OCI-M1 (cell line): ENCODE data around the gene NUDT14.

Experiments
- DNase-seq: peaks from one replicate; lab custom pipeline; 2025; lab: John Stamatoyannopoulos, UW

The NUDT14 gene

DNA sequence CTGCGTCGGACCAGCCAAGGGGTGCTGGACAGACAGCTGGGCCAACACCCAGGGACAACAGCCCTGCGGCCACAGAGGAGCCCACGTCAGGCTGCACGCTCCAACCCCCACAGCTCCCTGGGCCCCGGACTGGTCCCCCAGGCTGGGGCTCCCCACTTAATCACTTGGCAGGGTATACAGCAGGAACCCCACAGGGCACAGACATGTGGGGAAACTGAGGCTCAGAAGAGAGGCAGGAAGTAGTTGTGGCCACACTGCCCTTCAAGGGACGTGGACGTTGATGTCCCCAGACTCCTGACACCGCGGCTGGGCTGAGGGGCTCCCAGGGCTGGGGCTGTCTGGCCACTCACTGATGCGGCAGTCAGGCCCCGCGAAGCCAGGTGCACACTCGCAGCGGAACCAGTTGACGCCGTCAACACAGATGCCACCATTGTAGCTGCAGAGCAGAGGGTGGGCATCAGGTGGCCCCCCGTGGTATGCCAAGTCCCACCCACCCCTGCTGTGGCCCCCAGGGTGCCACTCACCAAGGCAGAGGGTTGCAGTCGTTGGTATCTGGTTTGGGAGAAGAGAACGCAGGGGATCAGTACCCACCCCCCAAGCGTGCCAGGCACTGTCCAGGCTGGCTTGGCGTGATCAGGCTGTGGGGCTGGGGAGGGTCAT, 34.0 kb downstream of the NUDT14 start:
- no peak for DNase-seq

DNA sequence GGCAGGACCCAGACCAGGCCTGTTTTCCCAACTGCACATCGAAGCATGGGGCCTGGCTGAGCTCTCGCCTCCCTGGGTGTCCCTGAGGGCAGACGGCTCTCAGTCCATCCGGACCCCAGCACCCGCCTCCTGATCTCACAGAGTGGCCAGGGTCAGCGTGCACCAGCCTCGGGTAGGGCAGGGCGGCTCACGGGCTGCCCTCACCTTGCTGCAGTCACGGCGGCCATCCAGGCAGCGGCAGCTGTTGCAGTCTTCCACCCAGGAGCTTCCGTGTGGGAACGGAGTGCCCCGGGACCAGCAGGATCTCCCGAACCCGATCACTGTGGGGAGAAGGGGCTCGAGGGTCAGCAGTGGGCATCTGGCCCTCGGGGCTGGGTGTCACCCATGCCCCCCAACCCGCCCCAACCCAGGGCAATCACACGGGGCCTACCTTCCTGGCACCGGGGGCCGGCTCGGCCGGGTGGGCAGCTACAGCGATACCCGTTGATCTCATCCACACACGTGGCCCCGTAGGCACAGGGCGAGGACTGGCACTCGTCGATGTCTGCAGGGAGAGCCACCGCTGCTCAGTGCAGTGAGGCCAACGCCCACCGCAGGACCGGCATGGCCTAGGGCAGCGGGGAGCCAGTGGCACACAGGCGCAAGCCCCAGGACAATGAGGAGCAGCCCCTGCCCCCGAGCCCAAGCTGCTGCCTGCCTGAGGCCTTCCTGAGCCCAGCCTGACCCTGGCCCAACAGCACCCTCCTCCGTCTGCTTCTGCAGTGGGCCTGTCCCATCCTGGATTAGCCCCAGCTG, 34.7 kb downstream of the NUDT14 start:
- no peak for DNase-seq

GRCh38 chr14:105145381-105146180, 35.5 kb downstream of the NUDT14 start:
- no peak for DNase-seq

- DNase-seq: no peak
Observed at GRCh38 chr14:105144666-105145380, 36.3 kb downstream of the NUDT14 start.

DNA sequence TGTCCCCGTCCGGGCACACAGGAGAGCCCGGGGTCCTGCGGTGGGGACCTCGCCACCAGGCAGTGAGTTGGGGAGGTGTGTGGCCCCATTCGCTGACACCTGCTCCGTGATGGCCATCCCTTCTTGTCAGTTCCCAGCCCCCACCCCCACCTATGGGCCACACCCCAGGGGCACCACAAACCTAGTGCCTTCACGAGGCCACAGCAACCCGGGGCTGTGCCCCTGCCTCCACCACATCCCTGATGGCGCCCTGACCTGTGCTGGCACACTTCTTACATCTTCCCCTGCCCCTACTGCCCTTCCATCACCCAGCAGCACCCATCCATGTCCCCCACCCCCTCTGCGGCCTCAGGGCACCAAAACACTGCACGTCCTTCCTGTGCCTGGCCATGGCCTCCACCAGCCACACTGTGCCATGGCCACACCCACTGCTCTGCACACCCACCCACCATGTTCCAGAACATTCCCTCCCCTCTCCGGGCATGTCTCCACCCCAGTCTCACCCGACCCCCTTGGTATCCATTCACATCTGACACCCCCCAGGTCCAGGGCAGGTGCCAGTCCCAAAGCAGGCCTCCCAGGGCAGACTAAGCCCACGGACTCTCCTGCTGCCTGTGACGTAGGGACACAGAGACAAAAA, 37.0 kb downstream of the NUDT14 start:
- no peak for DNase-seq

DNA sequence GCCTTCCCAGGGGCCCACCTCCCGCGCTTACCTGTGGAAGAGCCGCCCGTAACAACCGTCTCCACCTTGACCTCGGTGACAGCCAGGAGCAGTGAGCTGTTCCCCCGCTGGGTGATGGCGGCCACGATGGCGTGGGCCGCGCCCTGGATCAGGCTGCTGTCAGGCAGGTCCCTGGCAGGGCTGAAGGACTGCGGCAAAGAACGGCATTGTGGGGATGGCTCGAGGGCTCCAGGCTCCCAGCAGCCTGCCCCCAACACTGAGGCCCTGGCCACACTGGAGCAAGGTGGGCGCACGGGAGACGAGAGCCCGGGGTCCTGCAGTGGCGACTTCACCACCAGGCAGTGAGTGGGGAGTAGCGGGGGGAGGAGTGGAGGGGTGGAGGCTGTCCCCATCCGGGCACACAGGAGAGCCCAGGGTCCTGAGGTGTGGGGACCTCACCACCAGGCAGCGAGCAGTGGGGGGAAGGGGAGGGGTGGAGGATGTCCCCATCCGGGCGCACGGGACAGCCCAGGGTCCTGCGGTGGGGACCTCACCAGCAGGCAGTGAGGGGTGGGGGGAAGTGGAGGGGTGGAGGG, 37.6 kb downstream of the NUDT14 start:
- DNase-seq: no peak

GRCh38 chr14:105142651-105143450, 38.3 kb downstream of the NUDT14 start:
- DNase-seq: no peak

DNA sequence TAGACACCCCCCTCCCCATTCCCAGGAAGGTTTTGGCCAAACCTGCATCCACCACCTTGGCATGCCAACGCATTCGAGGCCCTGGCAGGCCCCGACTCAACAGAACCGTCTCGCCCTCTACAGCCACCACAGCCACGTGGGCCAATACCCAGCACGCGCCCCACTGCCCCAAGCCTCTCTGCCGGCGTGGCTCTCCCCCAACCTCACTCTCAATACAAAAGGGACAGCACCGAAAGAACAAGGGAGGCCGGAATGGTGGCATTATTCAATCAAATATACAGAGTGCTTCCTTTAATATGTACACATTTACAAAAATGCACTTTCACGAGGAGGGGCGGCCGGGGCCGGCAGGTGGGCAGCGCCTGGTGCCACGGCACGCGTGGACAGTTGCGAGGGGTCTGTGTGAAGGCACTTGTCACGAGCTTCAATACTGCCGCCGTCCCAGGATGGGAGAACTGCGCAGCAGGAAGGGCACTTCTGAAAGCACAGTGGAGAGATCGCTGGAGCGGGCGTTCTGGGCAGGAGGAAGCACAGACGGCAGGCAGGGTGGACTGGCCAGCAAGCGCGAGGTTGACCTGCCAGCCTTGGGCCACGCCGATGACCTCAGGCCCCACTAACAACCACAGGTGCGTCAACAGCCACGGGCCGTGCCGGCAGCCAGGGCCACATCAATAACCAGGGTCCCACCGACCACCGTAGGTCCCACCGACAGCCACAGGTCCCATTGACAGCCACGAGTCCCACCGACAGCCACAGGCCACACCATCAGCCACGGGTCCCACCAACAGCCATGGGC, 39.4 kb downstream of the NUDT14 start:
- no peak for DNase-seq

- DNase-seq: no peak
Observed at GRCh38 chr14:105141026-105141425, 40.1 kb downstream of the NUDT14 start.

DNA sequence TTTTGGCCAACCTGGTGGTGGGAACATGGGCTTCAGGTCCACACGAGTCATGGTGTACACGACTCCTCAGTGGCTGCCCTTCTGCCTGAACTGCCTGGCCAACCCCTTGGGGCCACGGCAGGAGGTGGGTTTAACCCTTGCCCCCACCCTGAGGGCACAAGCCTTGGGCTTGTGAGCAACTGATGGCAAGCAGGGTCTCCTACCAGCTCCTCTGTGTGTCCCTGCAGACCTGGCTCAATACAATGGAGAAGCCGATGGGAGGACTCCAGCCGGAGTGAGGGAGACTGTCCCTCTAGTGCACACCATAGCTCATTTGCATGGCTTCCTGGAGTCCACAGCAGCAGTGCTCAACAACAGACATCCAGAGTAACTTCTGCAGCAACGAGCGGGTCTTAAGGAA, 40.5 kb downstream of the NUDT14 start:
- no peak for DNase-seq

- DNase-seq: no peak
Observed at GRCh38 chr14:105139831-105140239, 41.3 kb downstream of the NUDT14 start.

- DNase-seq: no peak
Observed at GRCh38 chr14:105139212-105139825, 41.8 kb downstream of the NUDT14 start.

DNA sequence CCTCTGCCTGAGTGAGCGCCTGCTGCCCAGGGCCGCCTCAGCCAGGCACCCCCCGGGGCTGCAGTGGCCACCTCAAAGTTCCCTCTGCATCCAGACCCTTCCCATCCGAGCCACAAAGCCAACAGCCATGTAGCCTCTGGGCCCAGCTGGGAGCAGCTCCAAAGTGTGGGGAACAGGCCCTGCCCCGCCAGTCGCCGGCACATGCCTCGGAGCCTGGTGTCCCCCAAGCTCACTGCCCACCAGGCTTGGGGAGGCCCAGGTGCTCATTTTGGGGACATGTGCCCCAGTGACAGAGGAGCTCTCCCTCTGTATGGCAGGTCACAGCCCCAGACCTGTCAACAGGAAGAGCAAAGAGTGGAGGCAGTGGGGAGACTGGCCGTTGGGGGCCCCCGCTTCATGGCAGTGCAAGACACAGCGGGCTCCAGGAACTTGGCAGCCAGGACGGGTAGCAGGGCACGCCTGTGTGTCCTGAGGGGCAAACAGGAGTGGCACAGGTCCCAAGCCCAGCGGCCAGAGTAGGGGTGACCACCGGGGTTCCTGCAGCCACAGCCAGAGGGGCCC, 42.5 kb downstream of the NUDT14 start:
- DNase-seq: no peak

DNA sequence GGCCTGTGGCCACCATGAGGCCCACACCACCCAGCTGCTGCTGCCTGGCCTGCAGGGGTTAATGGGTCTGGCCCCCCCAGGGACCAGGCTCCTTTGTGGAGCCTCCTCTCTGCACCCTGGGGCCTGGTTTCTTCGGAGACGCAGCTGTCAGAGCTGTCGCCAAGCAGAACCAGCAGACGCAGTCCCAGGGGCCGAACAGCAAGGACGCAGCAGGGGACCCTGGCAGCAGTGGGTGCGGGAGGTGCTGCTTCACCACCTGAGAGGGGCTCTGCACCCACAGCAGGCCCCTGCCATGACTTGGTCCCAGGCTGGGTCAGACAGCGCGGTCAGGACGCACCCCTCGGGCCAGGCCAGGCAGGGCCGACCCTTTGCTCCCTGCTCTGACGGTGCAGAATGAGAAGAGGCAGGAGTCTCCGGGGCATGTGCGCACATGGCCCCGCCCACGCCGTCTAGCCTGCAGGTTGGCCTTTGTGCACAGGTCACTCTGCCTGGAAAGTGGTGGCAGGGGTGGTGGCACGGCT, 43.0 kb downstream of the NUDT14 start:
- no peak for DNase-seq

DNA sequence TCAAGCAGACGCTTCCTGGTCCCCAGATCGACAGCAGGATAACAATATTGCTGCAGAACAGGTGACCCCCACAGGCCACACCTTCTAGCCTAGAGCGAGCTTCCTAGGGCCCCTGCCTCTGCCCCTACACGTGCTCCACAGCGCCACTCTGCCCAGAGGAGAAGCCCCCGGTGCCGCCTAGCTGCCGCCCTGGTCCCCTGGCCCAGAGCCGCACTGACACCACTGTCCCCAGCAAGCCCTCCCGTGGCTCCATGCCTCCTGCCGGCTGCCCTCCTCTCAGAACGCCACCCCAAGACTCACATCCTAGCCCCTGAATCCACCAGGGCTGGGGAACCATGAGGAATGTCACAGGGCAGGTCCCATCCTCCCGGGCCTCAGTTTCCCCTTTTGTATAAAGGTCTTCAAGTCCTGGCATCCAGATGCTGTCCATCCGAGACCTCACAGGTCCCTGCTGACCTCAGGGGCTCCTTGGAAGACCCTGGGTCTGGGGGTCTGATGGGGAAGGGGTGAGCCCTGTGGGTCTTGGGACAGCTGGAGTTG, 43.6 kb downstream of the NUDT14 start:
- no peak for DNase-seq

DNA sequence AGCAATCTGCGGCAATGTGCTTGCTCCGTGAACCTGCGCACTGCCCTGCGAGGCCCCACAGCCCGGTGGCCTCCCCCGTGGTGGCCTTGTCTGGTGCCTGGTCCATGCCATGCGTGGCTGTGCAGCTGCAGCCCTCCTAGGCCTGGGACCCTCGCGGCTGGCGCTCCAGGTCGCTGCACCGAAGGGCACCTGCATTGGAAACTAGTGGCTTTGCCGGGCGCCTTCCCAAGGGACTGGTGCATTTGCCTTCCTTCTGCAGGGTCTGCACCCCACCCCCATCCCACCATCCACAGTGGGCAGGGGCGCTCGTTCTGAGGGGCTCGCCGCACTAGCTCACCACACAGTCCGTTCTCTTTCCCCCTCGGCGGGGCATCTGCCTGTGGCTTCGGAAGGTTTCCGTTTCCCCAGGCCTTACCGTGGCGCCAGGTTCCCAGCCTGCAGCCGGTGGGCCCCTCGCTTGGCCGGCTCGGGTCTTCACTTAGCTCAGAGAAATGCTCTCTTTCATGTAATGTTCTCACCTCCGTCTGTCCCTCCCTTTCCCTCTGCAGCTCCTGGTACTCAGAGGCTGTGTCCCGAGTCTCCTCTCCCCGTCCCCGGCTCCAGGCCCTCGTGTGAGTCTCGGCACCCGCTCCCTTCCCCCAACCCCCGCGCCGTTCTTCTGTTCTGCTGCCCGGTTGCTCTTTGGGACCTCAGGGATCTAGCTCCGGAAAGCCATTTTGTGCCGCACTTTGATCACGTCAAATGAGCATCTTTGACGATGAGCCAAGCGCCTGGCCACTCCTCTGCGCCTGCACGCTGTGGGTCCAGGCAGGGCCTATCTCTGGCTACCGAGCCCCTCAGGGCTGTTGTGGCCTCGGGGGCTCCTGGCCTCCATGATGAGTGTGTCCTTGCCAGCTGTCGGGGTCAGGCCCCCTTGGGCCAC, 44.5 kb downstream of the NUDT14 start:
- DNase-seq: no peak

DNA sequence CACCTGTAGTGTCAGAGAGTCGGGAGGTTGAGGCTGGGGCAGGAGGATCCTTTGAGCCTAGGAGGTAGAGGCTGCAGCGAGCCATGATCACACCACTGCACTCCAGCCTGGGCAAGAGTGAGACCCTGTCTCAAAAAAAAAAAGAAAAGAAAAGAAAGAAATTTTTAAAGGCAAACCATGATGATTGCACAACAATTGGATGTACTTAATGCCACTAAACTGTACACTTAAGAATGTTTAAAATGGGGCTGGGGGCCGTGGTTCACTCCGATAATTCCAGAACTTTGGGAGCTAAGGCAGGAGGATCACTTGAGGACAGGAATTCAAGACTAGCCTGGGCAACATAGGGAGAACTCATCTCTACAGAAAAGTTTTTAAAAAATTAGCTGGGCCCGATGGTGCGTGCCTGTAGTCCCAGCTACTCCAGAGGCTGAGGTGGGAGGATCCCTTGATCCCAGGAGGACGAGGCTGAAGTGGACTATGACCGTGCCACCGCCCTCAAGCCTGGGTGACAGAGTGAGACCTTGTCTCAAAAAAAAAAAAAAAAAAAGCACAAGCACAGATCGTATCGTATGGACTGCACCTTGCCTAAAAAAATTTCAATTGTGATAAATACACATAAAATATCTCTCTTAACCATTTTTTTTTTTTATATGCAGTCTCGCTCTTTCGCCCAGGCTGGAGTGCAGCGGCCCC, 45.3 kb downstream of the NUDT14 start:
- DNase-seq: no peak
